ENCODE measurements around the gene MALSU1.

MALSU1 gene

GRCh38 chr7:23357190-23358093 is 58.3 kb downstream of the MALSU1 start:
- DNase-seq (ENCODE audit: insufficient read length, low spot score) (peak; percentile 49), FAIRE-seq (peak; percentile 42)

- no peak for DNase-seq (ENCODE audit: insufficient read length, low spot score)
- FAIRE-seq, result no peak
Observed at GRCh38 chr7:23358152-23358674, 59.1 kb downstream of the MALSU1 start.
